OCI-LY3 (cell line): Measurements from ENCODE around the gene RUSF1.

Source experiments
- CTCF ChIP-seq: fragments of 200-600, 300-600 bp; sonication (generic); IDR thresholded peaks from 2 replicates; pipeline ENCODE4 v1.5.1; 2014; ENCODE audit warnings: antibody characterized with exemption, low read length, low read depth
- EZH2phosphoT487 ChIP-seq: fragments of 200-600 bp; shearing (Covaris generic); IDR thresholded peaks from 2 replicates; pipeline ENCODE4 v1.6.1; 2018; ENCODE audit warnings: antibody characterized with exemption, mixed run types, low read depth

GRCh38 chr16:31529937-31530312 lies 21.7 kb upstream of the RUSF1 start:
- TF ChIP-seq CTCF (no peak), EZH2phosphoT487 (no peak)
